Forelimb muscle (tissue), 1 donor: ENCODE results near the gene TRAF5. TPM values are rescaled to one million over a fixed set of nuclear protein-coding genes. Genes with fewer than 3 reads are reported as not detected.
"Not testable (repeated sequence)": the region's sequence is repeated elsewhere in the genome, so short reads cannot be mapped to it uniquely, and the experiment has no call there.

ENCODE experiments used
- DNase-seq: peaks from one replicate; pipeline ENCODE4 v3.0.0-alpha.2; 2013; ENCODE audit warnings: low read depth
- polyA plus RNA-seq: library from polyadenylated mRNA; unstranded; fragments of 120-200 nt; gene quantifications from one replicate; pipeline ENCODE4 v1.2.1, GENCODE V29; 2013; ENCODE audit not compliant: insufficient read length

TRAF5 gene
- polyA plus RNA-seq, 1 donor: 24.4 TPM

DNA sequence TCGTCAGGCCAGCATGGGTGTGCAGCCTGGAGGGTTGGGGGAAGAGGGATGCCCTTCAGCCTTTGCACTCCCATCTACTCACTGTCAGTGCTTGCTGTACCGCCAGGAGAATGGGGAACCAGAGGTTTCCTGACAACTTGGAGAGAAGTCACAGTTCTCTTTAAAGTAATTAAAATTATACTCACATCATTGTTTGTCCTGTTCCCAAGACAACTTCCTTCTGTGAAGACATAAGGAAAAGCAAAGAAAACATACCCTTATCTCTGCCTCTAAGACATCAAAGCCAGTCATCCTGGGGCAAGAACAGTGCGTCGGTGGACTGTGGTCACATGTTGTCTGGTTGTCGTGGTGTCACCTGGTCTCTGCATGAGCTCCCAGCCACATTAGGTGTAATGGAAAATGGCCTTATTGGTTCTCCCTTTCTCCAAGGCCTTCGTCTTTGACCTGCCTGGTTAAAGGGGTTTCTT, 17.6 kb downstream of the TRAF5 start:
- no peak for DNase-seq

DNA sequence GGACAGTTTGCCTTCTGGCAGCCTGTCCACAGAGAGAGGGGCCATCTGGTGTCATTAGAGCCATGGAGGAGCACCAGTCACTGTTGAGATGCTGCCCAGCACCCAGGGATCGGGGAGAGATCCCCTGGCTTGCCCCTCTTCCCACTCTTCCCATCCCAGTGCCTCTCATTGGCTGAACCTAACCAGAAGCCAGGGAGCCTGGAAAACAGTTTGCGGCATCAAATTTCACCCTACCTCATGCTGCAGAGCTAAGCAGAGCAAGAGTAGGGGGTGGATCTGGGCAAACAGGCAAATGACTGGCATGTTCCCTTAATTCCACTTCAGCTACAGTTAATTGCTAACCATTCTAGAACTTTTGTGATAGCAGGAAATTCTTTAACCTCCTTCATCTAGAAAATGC, 19.1 kb downstream of the TRAF5 start:
- DNase-seq: no peak

DNA sequence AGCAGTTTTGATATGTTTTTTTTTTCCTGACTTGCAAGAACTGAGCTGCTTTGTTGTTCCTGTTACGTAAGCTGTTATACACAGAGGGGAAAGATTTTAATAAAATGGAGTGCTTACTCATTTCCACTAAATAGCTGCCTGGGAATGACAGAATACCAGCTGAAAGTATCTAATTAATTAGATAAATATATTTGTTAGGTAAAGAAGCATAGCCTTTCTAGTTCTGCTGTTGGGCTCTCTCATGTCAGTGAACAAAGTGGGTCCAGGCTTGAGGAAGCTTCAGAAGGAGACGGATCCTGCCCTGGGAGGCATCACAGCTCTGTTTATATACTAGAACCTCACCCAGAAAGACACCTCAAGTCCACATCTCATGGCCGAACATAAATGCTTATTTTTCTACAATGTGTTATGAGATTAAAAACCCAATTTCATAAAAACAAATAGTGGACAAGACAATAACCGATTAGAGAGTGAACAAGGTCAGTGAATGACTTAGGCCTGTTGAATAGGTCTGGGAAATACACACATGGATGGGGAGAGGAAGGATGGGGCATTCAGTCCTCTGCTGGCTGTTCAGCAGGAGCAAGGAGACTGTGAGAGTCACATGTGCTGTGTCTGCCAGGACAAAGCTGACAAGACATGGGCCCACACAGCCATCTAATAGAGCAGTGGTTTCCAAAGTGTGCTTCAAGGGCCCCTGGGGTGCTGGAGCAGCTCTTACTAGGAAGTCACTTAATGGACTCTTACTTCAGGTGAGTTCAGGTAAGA, 20.6 kb downstream of the TRAF5 start:
- DNase-seq: no peak

DNA sequence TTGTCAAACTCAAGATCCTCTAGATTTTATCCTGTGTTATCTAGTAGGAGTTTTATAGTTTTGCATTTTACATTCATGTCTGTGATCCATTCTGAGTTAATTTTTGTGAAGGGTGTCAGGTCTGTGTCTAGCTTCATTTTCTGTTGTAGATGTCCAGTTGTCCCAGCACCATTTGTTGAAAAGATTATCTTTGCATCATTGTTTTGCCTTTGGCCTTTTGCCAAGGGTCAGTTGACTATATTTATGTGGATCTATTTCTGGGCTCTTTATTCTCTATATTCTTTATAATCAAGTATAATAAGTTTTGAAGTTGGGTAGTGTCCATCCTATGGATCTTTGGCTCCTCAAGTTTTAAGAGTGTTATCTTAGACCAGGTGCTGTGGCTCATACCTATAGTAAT, 21.9 kb downstream of the TRAF5 start:
- DNase-seq: no peak

DNA sequence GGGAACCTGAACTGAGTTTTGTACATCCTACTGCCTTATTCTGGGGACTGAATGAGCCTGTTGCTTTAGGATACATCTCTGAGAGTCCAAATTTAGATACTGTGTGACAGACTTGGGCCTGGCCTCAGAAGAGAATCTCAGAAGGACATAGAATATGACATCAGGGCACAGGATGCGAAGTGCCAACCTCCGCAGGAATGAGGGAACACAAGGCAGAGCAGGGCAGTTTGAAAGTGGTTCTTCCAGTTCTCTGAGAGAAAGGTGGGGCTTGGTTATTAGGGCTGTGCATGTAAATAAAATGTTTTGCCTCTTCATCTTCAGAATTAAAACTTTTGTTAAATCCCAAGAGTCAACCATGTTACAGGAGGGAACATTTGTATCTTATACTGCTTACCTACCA, 23.1 kb downstream of the TRAF5 start:
- DNase-seq: no peak

DNA sequence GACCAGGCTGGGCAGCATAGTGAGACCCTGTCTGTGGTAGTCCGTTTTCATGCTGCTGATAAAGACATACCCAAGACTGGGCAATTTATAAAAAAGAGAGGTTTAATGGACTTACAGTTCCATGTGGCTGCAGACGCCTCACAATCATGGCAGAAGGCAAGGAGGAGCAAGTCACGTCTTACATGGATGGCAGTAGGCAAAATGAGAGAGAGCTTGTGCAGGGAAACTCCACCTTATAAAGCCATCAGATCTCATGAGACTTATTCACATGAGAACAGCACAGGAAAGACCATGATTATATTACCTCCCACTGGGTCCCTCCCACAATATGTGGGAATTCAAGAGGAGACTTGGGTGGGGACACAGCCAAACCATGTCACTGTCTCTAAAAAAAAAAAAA, 25.4 kb downstream of the TRAF5 start:
- DNase-seq: not testable (repeated sequence)

DNA sequence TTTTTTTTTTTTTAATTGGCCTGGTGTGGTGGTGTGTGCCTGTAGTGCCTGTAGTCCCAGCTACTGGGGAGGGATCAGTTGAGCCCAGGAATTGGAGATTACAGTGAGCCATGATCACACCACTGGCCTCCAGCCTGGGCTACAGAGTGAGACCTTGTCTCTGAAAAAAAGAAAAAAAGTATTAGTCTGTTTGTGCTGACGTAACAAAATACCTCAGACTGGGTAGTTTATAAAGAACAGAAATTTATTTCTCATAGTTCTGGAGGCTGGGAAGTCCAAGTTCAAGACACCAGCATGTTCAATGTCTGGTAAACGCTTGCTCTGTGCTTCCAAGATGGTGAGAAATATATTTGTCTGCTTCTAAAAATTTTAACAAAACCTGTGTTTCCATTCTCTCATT, 25.8 kb downstream of the TRAF5 start:
- no peak for DNase-seq

DNA sequence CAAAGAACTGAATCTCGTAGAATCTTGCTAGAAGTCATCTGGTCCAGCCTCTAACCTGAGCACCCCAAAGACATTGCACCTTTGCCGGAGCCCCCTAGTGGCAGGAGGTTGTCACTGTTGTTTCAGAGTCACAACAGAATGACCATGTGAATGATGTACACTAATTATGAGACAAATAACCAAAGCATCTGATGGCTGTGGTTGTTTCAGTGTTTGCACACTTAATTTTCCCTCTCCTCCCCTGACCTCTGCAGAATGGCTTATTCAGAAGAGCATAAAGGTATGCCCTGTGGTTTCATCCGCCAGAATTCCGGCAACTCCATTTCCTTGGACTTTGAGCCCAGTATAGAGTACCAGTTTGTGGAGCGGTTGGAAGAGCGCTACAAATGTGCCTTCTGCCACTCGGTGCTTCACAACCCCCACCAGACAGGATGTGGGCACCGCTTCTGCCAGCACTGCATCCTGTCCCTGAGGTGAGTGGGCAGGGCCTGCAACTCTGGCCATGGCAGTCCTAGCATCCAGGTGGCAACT, 26.4 kb downstream of the TRAF5 start:
- no peak for DNase-seq

DNA sequence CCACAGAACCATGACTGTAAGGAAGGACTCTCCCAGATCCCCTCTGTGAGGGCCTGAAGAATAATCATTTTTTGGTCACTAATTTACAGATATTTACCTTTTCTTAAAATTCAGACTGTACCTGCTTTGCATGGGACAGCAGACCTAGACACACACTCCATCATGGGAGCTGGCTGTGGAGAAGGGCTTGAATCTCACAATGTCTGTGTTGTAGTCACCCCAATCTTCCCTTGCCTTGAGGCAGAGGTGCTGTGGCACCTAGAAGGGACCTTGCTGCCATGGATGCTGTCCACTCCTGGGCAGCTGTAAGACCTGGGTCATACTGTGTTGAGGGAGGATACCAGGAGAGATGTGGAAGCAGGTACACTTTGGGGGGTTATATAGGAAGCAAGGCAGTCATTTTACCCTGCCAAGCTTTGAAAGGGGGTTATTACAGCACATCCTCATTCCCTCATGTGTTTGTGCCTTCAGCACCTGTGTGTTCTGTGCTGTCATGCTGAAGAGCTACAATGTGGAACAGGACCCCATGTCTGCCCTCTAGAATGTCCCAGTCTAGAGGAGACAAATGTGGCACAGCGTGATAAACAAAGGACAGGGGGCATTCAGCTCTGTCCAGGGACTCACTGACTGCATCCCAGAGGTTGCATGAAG, 27.1 kb downstream of the TRAF5 start:
- no peak for DNase-seq

DNA sequence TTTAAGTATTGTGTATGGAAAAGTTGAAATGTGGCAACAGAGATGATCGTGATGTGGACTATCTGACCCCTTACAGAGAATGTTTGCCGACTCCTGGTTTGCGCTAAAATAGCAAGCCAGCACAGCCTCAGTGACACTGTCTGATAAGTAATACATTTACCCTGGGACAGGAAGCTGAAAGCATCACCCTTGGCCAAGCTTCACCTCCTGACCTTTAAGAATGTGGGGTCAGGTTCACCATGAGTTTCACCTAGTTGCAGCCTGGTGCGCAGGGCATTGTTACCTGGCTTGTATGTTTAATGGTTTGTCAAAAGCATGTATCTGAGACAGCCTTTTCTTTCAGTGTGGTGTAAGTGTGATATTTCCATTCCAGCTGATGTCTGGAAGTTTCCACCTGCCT, 29.2 kb downstream of the TRAF5 start:
- DNase-seq: no peak

DNA sequence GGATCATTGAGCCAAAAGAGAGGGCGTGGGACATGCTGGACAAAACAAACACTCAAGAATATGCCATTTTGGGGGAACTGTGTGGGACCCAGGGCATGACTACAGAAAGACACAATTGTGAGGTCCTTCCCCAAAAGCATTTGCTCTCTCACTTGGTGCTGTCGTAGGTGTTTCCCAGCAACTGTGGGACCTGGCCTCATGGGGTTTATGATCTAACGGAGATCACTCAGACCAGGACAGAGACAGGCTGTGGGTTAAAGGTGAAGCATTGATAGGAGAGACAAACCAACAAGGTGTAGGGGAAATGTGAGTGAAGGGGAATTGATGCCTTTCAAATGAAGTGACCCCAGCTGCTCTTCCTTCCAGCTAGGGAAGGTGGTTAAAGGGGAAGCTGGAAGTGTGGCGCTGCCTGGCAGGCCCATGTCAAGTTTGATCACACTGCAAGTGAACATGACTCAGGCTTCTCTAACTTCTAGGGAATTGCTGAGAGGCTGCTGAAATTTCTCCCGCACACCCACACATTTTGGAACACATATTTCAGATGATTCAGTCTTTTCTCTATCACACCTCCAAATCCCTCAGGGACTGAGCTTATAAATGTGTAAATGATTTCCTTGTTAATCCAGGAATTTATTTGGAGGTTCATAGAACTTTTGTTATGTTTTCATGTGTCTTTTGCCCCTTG, 30.2 kb downstream of the TRAF5 start:
- DNase-seq: no peak

DNA sequence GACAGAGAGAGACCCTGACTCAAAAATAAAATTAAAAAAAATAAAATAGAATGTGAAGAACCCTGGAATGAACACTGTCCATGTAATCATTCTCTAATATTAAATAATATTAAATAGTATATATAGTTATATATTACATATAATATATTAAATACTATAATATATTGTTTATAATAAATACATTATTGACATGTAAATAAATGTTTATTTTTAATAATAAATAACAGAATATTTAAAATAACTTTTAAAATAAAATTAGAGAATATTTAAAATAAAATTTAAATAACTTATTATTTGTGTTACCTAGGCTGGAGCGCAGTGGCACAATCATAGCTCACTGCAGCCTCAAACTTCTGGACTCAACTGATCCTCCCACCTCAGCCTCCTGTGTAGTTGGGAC, 32.1 kb downstream of the TRAF5 start:
- DNase-seq: no peak

DNA sequence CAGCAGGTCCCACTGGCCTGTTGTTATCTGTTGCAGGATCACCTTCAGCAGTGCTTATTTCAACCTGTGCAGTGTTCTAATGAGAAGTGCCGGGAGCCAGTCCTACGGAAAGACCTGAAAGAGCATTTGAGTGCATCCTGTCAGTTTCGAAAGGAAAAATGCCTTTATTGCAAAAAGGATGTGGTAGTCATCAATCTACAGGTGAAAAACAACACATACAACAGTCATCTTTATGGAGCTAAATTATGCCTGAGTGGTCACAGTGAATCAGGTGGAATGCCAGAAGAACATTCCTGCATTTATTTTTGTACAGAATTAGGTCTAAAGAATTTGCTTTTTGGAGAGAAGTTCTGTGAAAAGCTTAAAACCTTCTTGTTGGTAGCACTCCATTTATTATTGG, 33.2 kb downstream of the TRAF5 start:
- no peak for DNase-seq

DNA sequence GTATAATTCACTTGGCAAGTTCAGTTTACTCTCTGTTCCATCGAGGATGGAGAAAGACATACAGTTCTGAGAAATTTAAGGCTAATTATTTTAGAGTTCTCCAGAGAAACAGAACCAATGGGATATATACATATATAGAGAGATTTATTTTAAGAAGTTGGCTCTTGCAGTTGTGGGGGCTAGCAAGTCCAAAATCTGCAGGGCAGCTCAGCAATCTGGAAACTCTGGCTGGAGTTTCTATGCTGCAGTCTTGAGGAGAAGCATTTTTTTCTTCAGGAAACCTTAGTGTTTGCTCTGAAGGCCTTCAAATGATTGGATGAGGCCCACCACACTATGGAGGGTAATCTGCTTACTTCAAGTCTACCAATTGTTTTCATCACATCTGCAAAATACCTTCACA, 34.6 kb downstream of the TRAF5 start:
- DNase-seq: no peak

DNA sequence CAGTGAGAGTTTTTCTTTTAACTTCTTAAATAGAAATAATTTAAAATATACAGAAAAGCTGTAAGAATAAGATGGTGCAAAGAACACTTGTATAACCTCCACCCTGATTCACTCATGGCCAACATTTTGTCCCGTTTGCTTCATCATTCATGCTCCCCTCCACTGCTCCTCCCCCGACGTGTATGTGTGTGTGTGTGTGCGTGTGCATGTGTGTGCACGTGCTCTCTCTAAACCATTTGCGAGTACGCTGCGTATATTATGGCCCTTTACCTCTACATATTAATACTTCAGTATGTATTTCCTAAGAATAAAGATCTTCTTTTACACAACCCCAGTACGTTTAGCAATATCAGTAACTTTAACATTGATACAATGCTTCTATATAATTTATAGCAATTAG, 43.0 kb downstream of the TRAF5 start:
- no peak for DNase-seq

DNA sequence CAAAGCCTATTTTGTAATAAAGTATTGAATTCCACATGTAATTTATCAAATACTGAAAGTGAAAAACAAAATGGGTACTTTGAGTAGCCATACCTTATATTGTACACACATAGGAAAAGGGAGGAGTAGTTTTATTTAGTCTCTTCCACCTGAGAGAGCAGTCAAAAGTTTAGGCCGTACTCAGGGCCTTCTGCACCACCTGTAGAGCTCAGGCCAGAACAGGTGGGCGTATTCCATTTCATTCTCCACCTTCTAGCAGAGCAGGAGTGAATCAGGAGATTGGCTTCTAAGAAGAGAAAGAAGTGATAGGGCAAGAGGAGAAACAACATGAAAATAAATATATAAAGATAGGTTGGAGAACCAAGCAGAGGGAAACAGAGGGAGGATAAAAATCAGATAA, 44.0 kb downstream of the TRAF5 start:
- DNase-seq: no peak

DNA sequence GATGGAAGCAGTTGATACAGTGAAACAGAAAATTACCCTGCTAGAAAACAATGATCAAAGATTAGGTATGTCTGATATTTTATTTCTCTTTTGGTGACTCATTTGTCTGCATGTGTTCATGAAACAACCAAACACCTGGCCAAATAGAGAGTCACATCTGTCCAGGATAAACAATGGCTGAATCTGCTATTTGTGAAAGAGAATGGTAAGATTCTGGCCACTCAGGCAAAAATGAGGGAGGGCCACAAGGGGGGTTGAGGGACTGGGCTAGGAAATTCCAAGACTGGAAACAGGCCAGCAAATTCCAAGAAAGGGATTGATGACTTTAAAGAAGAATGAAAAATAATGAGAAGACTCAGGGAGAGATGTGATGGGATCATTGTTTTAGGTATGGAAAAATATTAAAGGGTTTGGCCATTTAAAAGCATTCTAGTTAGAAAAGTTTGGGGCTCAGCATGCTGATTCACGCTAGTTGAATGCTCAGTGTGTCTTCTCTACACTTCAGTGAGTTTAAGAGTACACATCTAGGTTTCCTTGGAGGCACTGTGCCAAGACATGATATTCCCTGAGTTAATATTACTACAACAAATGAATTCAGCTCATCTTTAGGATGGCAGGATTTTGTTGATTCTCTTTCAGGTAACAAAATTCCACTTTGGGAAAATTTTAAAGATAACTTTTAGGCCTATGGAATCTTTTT, 44.9 kb downstream of the TRAF5 start:
- DNase-seq: no peak

DNA sequence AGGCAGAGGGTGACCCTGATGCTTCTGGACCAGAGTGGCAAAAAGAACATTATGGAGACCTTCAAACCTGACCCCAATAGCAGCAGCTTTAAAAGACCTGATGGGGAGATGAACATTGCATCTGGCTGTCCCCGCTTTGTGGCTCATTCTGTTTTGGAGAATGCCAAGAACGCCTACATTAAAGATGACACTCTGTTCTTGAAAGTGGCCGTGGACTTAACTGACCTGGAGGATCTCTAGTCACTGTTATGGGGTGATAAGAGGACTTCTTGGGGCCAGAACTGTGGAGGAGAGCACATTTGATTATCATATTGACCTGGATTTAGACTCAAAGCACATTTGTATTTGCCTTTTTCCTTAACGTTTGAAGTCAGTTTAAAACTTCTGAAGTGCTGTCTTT, 45.8 kb downstream of the TRAF5 start:
- DNase-seq: no peak

DNA sequence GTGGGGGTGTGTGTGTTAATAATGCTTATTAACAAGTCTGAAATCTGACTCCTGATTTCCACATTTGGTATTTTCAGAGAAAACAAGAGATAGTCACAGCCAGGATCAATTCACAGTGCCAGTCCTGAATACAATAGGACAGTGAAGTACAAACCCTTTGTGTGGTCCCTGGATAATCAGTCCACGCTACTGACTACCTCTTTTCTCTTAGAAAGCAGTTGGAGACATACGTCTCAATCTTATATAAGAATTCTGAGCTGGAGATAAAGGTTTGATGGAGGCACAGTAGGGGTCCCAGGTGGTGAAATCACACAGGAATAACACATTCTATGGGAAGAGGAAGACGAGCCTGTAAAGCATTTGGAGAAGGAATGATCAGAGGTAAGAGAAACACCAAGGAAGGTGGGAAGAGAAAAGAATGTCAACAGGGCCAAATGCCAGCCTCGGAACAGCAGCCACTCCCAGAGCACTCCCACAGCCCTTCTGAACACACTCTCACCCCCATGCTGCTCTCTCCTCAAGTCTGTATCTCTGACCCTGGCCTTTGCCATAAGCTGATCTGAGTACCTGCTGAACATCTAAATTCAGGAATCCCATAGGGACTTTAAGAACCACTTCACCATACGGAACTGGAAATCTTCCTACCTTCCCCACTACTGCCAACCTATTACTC, 48.6 kb downstream of the TRAF5 start:
- DNase-seq: no peak

DNA sequence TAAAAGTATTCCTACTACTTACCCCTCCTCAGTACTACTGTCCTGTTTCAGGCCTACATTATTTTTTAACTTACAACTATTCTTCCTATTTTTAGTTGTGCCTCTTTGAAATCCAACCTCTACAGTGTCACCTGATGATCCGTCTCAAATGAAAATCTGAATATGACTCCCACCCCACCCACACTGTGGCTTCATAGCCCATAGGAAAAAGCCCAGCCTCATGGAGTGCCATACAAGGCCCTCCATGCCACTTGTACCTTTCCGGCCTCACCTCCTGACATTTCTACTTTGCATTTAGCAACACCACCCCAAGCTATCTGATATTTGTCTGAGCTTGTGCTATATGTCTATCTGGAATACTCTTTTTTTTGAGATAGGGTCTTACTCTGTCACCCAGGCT, 49.3 kb downstream of the TRAF5 start:
- DNase-seq: no peak

DNA sequence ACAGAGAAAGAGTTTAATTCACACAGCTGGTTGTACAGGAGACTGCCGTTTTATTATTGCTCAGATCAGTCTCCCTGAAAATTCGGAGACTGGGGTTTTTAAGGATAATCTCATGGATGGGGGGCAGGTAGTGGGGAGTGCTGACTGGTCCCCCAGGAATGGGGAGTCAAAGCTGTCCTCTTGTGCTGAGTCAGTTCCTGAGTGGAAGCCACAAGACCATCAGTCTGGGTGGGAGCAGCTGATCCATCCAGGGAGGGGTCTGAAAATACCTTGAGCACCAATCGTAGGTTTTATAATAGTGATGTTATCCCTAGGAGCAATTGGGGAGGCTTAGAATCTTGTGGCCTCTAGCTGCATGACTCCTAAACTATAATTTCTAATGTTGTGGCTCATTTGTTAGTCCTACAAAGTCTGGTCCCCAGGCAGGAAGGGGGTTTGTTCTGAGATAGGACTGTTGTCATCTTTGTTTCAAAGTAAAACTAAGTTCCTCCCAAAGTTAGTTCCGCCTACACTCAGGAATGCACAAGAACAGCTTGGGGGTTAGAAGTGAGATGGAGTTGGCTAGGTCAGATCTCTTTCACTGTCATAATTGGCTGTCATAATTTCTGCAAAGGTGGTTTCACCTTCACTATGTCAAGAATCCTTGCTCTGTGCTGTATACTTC, 50.3 kb downstream of the TRAF5 start:
- DNase-seq: no peak
